Left renal cortex interstitium (tissue), 4 donors: ENCODE results near the gene FCER1G. TPM values are rescaled to one million over a fixed set of nuclear protein-coding genes. Genes with fewer than 3 reads are reported as not detected.

Experiments
- DNase-seq, 4 donors: peaks; one replicate each; pipeline ENCODE4 v3.0.0-alpha.2; 2013; ENCODE audit warnings: low read depth in 4 of 4, low spot score in 2 of 4, missing footprints in 1 of 4
- polyA plus RNA-seq, 4 donors: library from polyadenylated mRNA; unstranded; fragments of 120-200 nt; gene quantifications; one replicate each; pipeline ENCODE4 v1.2.1, GENCODE V29; 2013; ENCODE audit not compliant: insufficient read length in 4 of 4

The FCER1G gene
- polyA plus RNA-seq, 4 donors = 10.0 to 16.1 (median 11.8) TPM

- DNase-seq = no peak
Observed at GRCh38 chr1:161187311-161187710, 27.8 kb upstream of the FCER1G start.

GRCh38 chr1:161188381-161188780 lies 26.7 kb upstream of the FCER1G start:
- no peak for DNase-seq

- DNase-seq = no peak
Observed at GRCh38 chr1:161189036-161189435, 26.1 kb upstream of the FCER1G start.

- DNase-seq = no peak
Observed at GRCh38 chr1:161190962-161191521, 24.1 kb upstream of the FCER1G start.

GRCh38 chr1:161191971-161192370 lies 23.1 kb upstream of the FCER1G start:
- DNase-seq = no peak

- no peak for DNase-seq
Observed at GRCh38 chr1:161192476-161193465, 22.3 kb upstream of the FCER1G start.

GRCh38 chr1:161193561-161194235 lies 21.4 kb upstream of the FCER1G start:
- DNase-seq = no peak

GRCh38 chr1:161195171-161195570 lies 19.9 kb upstream of the FCER1G start:
- DNase-seq = no peak

- no peak for DNase-seq
Observed at GRCh38 chr1:161196111-161196510, 19.0 kb upstream of the FCER1G start.

- no peak for DNase-seq
Observed at GRCh38 chr1:161196521-161197451, 18.3 kb upstream of the FCER1G start.

GRCh38 chr1:161197560-161198193 lies 17.4 kb upstream of the FCER1G start:
- DNase-seq = no peak

- no peak for DNase-seq
Observed at GRCh38 chr1:161198194-161198896, 16.8 kb upstream of the FCER1G start.

GRCh38 chr1:161198897-161199431 lies 16.1 kb upstream of the FCER1G start, which contains the start of gene ADAMTS4:
TSS of gene ADAMTS4 (minus strand) at chr1:161199054. CDS start at chr1:161198627, 427 bp downstream.
- DNase-seq = no peak

- DNase-seq = no peak
Observed at GRCh38 chr1:161199506-161200139, 15.5 kb upstream of the FCER1G start.

GRCh38 chr1:161200421-161200991 lies 14.6 kb upstream of the FCER1G start:
- no peak for DNase-seq

- DNase-seq = no peak
Observed at GRCh38 chr1:161200992-161201835, 13.9 kb upstream of the FCER1G start.
